ENCODE measurements around the gene BOC.
"Not testable (repeated sequence)": the region's sequence is repeated elsewhere in the genome, so short reads cannot be mapped to it uniquely, and the experiment has no call there.

Gene BOC

GRCh38 chr3:113211330-113212149 is at the start of gene BOC:
Gene BOC (plus strand): TSS chr3:113211557. CDS start chr3:113249803, 38,246 bp downstream.
- peak; percentile 45 for DNase-seq (ENCODE audit: low spot score)

GRCh38 chr3:113161661-113162060 is 49.7 kb upstream of the BOC start:
- no peak for DNase-seq (ENCODE audit: low spot score)

- DNase-seq (ENCODE audit: low spot score) = no peak
These were observed 48.2 kb upstream of the BOC start for GRCh38 chr3:113163152-113163551.

GRCh38 chr3:113165841-113166240 is 45.5 kb upstream of the BOC start:
- no peak for DNase-seq (ENCODE audit: low spot score)

GRCh38 chr3:113166357-113166718 is 45.0 kb upstream of the BOC start:
- DNase-seq (ENCODE audit: low spot score) = no peak

- peak; percentile 51 for DNase-seq (ENCODE audit: low spot score)
These were observed 44.5 kb upstream of the BOC start for GRCh38 chr3:113166719-113167492.

GRCh38 chr3:113167825-113168801 is 43.2 kb upstream of the BOC start:
- DNase-seq (ENCODE audit: low spot score) = no peak

- DNase-seq (ENCODE audit: low spot score) = no peak
These were observed 41.4 kb upstream of the BOC start for GRCh38 chr3:113169891-113170452.

GRCh38 chr3:113170771-113171170 is 40.6 kb upstream of the BOC start:
- DNase-seq (ENCODE audit: low spot score) = no peak

GRCh38 chr3:113171675-113172300 is 39.6 kb upstream of the BOC start:
- not testable (repeated sequence) for DNase-seq (ENCODE audit: low spot score)

GRCh38 chr3:113173102-113173501 is 38.3 kb upstream of the BOC start:
- DNase-seq (ENCODE audit: low spot score) = no peak

- no peak for DNase-seq (ENCODE audit: low spot score)
These were observed 37.1 kb upstream of the BOC start for GRCh38 chr3:113174304-113174703.

- DNase-seq (ENCODE audit: low spot score) = no peak
These were observed 36.4 kb upstream of the BOC start for GRCh38 chr3:113174801-113175485.

GRCh38 chr3:113177526-113177925 is 33.8 kb upstream of the BOC start:
- DNase-seq (ENCODE audit: low spot score) = no peak

- DNase-seq (ENCODE audit: low spot score) = no peak
These were observed 32.0 kb upstream of the BOC start for GRCh38 chr3:113179235-113179824.

- no peak for DNase-seq (ENCODE audit: low spot score)
These were observed 27.4 kb upstream of the BOC start for GRCh38 chr3:113183748-113184661.

GRCh38 chr3:113185194-113185835 is 26.0 kb upstream of the BOC start:
- no peak for DNase-seq (ENCODE audit: low spot score)

GRCh38 chr3:113186566-113186965 is 24.8 kb upstream of the BOC start:
- DNase-seq (ENCODE audit: low spot score) = no peak

GRCh38 chr3:113193288-113193687 is 18.1 kb upstream of the BOC start:
- no peak for DNase-seq (ENCODE audit: low spot score)

Measured in pons (tissue), 1 donor.